K562 (cell line): ENCODE data around the gene SLC30A1. TPM values are rescaled to one million over a fixed set of nuclear protein-coding genes. Genes with fewer than 3 reads are reported as not detected.

Experiments used
- FUS ChIP-seq: fragments of 200-400 bp; formaldehyde crosslinking; optimal IDR thresholded peaks from 2 replicates; pipeline ENCODE3; 2017; ENCODE audit warnings: low read depth, low read length
- KLF13 ChIP-seq: fragments of 450-650 bp; IDR thresholded peaks from 2 replicates; pipeline ENCODE4 v1.6.1; 2016; ENCODE audit warnings: missing genetic modification characterization, low read depth, mild to moderate bottlenecking, missing compliant biosample characterization, moderate library complexity, borderline replicate concordance
- MAFK ChIP-seq: IDR thresholded peaks from 2 replicates; pipeline ENCODE4 v1.6.1; 2011; ENCODE audit warnings: low read length, improper control_type of control experiment
- ZKSCAN1 ChIP-seq: fragments of 150-350 bp; IDR thresholded peaks from 2 replicates; pipeline ENCODE4 v1.6.1; 2016; ENCODE audit warnings: low read depth, low read length
- ZNF140 ChIP-seq: fragments of 250-450 bp; sonication (Bioruptor Pico); IDR thresholded peaks from 2 replicates; pipeline ENCODE4 v1.8.0; 2021; ENCODE audit warnings: moderate library complexity, mild to moderate bottlenecking, inconsistent platforms
- ZNF175 ChIP-seq: fragments of 200-800 bp; sonication (Bioruptor generic); IDR thresholded peaks from 2 replicates; pipeline ENCODE4 v1.6.1; 2016; ENCODE audit warnings: low read depth, mild to moderate bottlenecking, missing genetic modification characterization, missing compliant biosample characterization
- ZNF830 ChIP-seq: fragments of 250-450 bp; sonication (Bioruptor Pico); IDR thresholded peaks from 2 replicates; pipeline ENCODE4 v1.5.0; 2021; ENCODE audit warnings: mild to moderate bottlenecking
- polyA plus RNA-seq, 8 experiments: library from polyadenylated mRNA; depleted of rRNA in 4 of 8; stranded (reverse) in 5 of 8; unstranded in 3 of 8; fragments of >200 nt; fragmentation: Nextera tagmentation in 2 of 8; fragmentation: Illumina TruSeq in 1 of 8; extraction: Ambion mirVana in 2 of 8; extraction: Trizol in 1 of 8; gene quantifications; 2 replicates each; pipeline versions ENCODE4 v1.2.1 to v1.2.3, GENCODE V29; 2011 to 2014; ENCODE audit warnings: inconsistent platforms in 1 of 8, missing spikeins in 1 of 8
- total RNA-seq, 7 experiments: library from RNA; depleted of rRNA in 6 of 7; stranded (reverse); fragments of >200 nt in 6 of 7; fragmentation: Illumina TruSeq in 2 of 7; extraction: Trizol in 2 of 7; gene quantifications; 2 replicates each; pipeline versions ENCODE4 v1.2.1 to v1.2.3, GENCODE V29; 2011 to 2021; ENCODE audit warnings: low replicate concordance in 1 of 7
- TF ChIP-seq, protein P1 (sequence below): sonication (generic); formaldehyde crosslinking; IDR thresholded peaks from 2 replicates; pipeline ENCODE4 v1.8.1; 2023; ENCODE audit warnings: mild to moderate bottlenecking, missing genetic modification reagents
- TF ChIP-seq, protein P2 (sequence below): fragments of 250-450 bp; sonication (Bioruptor Pico); IDR thresholded peaks from 2 replicates; pipeline ENCODE4 v1.4.0; 2020; ENCODE audit warnings: mild to moderate bottlenecking
- TF ChIP-seq, protein P3 (sequence below): fragments of 250-450 bp; sonication (Bioruptor Pico); IDR thresholded peaks from 2 replicates; pipeline ENCODE4 v1.9.0; 2021; ENCODE audit warnings: mild to moderate bottlenecking
- TF ChIP-seq, protein P4 (sequence below): IDR thresholded peaks from 2 replicates; pipeline ENCODE4 v1.6.1; 2012; ENCODE audit warnings: low read depth, low read length, improper control_type of control experiment, borderline replicate concordance
- TF ChIP-seq, protein P5 (sequence below): sonication (generic); IDR thresholded peaks from 2 replicates; pipeline ENCODE4 v1.6.1; 2016

SLC30A1 gene
- total and polyA plus RNA-seq, 9 of the 15 experiments (the other 6 are each of a cell fraction or from before 2014, with no cell fraction given): 4.1 to 14.4 (median 6.6) TPM

DNA sequence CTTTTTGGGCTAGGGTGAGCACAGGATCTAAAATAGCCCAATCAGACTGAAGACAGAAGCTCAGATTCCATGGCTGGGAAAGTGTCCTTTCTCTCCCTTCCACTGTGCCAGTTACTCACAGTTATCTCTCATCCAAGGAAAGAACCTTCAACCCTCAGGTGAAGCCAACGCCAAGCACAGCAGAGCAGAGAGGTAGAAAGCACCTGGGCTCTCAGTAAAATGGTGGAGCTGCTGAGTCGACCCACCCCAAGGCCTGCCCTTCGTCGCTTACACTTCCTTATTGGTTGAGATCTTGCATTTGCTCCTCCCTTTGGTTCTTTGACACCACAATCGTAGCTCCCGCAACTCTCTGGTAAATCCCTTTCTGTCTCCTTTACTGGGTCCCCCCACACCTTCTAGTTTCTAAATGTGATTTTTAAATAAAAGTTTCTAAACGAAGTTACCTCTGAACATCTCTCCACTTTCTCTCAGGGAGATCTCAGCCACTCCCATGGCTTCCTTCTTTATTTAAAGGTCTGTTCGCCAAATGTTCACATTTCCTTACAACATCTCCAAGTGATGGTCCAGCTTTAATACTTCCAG is 27.5 kb upstream of the SLC30A1 start (continued):
- TF ChIP-seq FUS: no peak
- TF ChIP-seq, protein P1, sequence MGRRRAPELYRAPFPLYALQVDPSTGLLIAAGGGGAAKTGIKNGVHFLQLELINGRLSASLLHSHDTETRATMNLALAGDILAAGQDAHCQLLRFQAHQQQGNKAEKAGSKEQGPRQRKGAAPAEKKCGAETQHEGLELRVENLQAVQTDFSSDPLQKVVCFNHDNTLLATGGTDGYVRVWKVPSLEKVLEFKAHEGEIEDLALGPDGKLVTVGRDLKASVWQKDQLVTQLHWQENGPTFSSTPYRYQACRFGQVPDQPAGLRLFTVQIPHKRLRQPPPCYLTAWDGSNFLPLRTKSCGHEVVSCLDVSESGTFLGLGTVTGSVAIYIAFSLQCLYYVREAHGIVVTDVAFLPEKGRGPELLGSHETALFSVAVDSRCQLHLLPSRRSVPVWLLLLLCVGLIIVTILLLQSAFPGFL (CRISPR knock-in tag): no peak
- TF ChIP-seq ZKSCAN1: no peak
- TF ChIP-seq, protein P2, sequence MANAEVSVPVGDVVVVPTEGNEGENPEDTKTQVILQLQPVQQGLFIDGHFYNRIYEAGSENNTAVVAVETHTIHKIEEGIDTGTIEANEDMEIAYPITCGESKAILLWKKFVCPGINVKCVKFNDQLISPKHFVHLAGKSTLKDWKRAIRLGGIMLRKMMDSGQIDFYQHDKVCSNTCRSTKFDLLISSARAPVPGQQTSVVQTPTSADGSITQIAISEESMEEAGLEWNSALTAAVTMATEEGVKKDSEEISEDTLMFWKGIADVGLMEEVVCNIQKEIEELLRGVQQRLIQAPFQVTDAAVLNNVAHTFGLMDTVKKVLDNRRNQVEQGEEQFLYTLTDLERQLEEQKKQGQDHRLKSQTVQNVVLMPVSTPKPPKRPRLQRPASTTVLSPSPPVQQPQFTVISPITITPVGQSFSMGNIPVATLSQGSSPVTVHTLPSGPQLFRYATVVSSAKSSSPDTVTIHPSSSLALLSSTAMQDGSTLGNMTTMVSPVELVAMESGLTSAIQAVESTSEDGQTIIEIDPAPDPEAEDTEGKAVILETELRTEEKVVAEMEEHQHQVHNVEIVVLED (CRISPR knock-in tag): no peak
- no peak for TF ChIP-seq ZNF140 (CRISPR knock-in tag)
- TF ChIP-seq KLF13: no peak
- 0 out of 2 replicates have a peak, but pooled peaks have one; percentile 30 for TF ChIP-seq MAFK
- TF ChIP-seq, protein P3, sequence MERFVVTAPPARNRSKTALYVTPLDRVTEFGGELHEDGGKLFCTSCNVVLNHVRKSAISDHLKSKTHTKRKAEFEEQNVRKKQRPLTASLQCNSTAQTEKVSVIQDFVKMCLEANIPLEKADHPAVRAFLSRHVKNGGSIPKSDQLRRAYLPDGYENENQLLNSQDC (CRISPR knock-in tag): no peak
- no peak for TF ChIP-seq ZNF175 (CRISPR knock-in tag)
- TF ChIP-seq, protein P4, sequence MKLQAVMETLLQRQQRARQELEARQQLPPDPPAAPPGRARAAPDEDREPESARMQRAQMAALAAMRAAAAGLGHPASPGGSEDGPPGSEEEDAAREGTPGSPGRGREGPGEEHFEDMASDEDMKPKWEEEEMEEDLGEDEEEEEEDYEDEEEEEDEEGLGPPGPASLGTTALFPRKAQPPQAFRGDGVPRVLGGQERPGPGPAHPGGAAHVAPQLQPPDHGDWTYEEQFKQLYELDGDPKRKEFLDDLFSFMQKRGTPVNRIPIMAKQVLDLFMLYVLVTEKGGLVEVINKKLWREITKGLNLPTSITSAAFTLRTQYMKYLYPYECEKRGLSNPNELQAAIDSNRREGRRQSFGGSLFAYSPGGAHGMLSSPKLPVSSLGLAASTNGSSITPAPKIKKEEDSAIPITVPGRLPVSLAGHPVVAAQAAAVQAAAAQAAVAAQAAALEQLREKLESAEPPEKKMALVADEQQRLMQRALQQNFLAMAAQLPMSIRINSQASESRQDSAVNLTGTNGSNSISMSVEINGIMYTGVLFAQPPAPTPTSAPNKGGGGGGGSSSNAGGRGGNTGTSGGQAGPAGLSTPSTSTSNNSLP: no peak
- TF ChIP-seq, protein P5, sequence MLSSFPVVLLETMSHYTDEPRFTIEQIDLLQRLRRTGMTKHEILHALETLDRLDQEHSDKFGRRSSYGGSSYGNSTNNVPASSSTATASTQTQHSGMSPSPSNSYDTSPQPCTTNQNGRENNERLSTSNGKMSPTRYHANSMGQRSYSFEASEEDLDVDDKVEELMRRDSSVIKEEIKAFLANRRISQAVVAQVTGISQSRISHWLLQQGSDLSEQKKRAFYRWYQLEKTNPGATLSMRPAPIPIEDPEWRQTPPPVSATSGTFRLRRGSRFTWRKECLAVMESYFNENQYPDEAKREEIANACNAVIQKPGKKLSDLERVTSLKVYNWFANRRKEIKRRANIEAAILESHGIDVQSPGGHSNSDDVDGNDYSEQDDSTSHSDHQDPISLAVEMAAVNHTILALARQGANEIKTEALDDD: no peak
- TF ChIP-seq ZNF830 (CRISPR knock-in tag): no peak
